Activated T-cell treated with anti-CD3 and anti-CD28 coated beads, Interleukin-2, amount 50 U/mL, for 72 hours (primary cell): Measurements from ENCODE around the gene COPZ1. TPM values are rescaled to one million over a fixed set of nuclear protein-coding genes. Genes with fewer than 3 reads are reported as not detected.
"Not testable (repeated sequence)": the region's sequence is repeated elsewhere in the genome, so short reads cannot be mapped to it uniquely, and the experiment has no call there.

Experiments used
- ATAC-seq, 2 donors: fragments of 150-1000 bp; cut with Tn5 transposase; replicated peaks in 1 of 2; 2 replicates each; pipeline ENCODE4 v1.10.0; 2021; ENCODE audit warnings: moderate library complexity in 2 of 2, mild to moderate bottlenecking in 1 of 2
- DNase-seq, 2 donors: peaks; one replicate each; pipeline ENCODE4 v3.0.0; 2021 to 2022; ENCODE audit warnings: mixed read lengths in 1 of 2
- H3K27ac Mint-ChIP-seq: one replicate; pipeline ENCODE4 v1.8.0; 2022; ENCODE audit warnings: mild to moderate bottlenecking, moderate library complexity, mixed read lengths
- H3K27me3 Mint-ChIP-seq: one replicate; pipeline ENCODE4 v1.8.0; 2022; ENCODE audit warnings: low read depth, mixed read lengths
- H3K36me3 Mint-ChIP-seq, 2 donors: one replicate each; pipeline ENCODE4 v1.8.0; 2022; ENCODE audit warnings: mixed read lengths in 2 of 2, mild to moderate bottlenecking in 1 of 2; ENCODE audit not compliant: insufficient read depth in 2 of 2
- H3K4me1 Mint-ChIP-seq: one replicate; pipeline ENCODE4 v1.8.0; 2022; ENCODE audit warnings: low read depth, mixed read lengths
- H3K4me3 Mint-ChIP-seq, 2 donors: one replicate each; pipeline ENCODE4 v1.8.0; 2022; ENCODE audit warnings: mild to moderate bottlenecking in 2 of 2, mixed read lengths in 2 of 2, moderate library complexity in 2 of 2
- H3K9me3 Mint-ChIP-seq, 2 donors: one replicate each; pipeline ENCODE4 v1.8.0; 2022; ENCODE audit warnings: mixed read lengths in 2 of 2
- total RNA-seq, 2 donors: library from RNA; stranded (reverse); gene quantifications; one replicate each; pipeline ENCODE4 v1.2.3, GENCODE V29; 2022

COPZ1 gene
- 100 to 1,000 TPM; 124 to 135 TPM for total RNA-seq

DNA sequence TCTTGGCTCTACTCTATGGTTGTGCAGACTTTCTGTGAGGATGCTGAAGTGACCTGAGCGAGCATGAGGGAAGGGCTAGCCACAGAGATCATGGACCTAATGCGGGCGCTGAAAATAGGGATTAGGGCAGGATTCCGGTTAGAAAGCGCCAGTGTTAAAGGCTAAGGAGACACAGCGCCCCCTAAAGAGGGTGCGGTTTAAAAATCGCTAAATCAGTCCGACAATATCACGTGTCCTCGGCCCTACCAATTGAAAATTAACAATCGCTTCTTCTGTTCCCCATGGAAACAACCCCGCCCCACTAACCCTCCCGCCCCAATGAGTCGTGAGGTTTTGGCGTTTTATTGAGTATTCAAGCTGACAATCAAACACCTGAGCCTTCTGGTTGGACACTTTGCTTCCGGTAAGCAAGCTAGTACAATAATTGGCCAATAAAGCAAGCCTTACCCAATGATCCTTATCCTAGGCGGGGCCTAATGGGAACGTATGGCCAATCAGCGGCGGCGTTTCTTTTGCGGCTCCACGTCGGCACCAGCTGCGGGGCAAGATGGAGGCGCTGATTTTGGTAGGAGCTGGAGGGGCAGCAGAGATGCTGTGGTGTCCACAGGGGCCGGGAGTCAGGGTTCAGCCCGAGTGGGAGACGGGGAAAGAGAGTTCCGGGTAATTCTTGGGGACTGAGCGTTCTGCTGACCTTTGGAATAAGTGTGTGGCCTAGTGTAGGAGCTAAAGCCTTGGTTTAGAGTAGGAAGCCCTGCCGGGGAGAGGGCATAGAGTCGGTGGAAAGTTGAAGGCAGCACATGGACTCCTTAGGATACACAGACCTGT is at the start of gene COPZ1:
Gene COPZ1, plus strand, starts transcription at position 515 of the 825 bp plus-strand sequence. Its CDS starts 33 bp downstream, at position 548.
- Mint-ChIP-seq H3K27ac (peak within 1 kb of the TSS; percentile 95), H3K4me1 (peaks cover 47% of the 10 kb centered on the region), H3K9me3 (no peaks in the 10 kb centered on the region), H3K27me3 (no peaks in the 10 kb centered on the region), H3K36me3 (peaks cover 0 to 3% of the 10 kb centered on the region in 2 donors), H3K4me3 (peak within 1 kb of the TSS; percentile 91 to 94)
- peak; percentile 89 to 93 for DNase-seq
- ATAC-seq = peak; percentile 98 to 99

- Mint-ChIP-seq H3K4me1 (peaks cover 72% of the 10 kb centered on the region), H3K27ac (peak overlapping the region; percentile 94), H3K36me3 (peaks cover 4 to 17% of the 10 kb centered on the region in 2 donors), H3K4me3 (peak overlapping the region in 1 of 2 donors; percentile 94), H3K9me3 (no peaks in the 10 kb centered on the region), H3K27me3 (no peaks in the 10 kb centered on the region)
- DNase-seq (no peak), ATAC-seq (no peak)
Observed at GRCh38 chr12:54276368-54276767, 48.6 kb upstream of the COPZ1 start.

GRCh38 chr12:54277823-54278276 is 47.1 kb upstream of the COPZ1 start:
- no peak overlapping the region for H3K4me3 Mint-ChIP-seq
- no peaks in the 10 kb centered on the region for H3K27me3 Mint-ChIP-seq
- ATAC-seq (no peak), DNase-seq (no peak)
- peaks cover 10 to 13% of the 10 kb centered on the region in 2 donors for H3K36me3 Mint-ChIP-seq
- H3K4me1 Mint-ChIP-seq = peaks cover 72% of the 10 kb centered on the region
- H3K9me3 Mint-ChIP-seq = no peaks in the 10 kb centered on the region
- H3K27ac Mint-ChIP-seq = no peak overlapping the region

GRCh38 chr12:54279227-54279631 is 45.7 kb upstream of the COPZ1 start:
- no peak overlapping the region for H3K4me3 Mint-ChIP-seq
- peaks cover 72% of the 10 kb centered on the region for H3K4me1 Mint-ChIP-seq
- no peaks in the 10 kb centered on the region for H3K27me3 Mint-ChIP-seq
- H3K9me3 Mint-ChIP-seq = no peaks in the 10 kb centered on the region
- H3K36me3 Mint-ChIP-seq = peaks cover 10 to 16% of the 10 kb centered on the region in 2 donors
- no peak overlapping the region for H3K27ac Mint-ChIP-seq
- no peak for ATAC-seq
- DNase-seq = no peak

DNA sequence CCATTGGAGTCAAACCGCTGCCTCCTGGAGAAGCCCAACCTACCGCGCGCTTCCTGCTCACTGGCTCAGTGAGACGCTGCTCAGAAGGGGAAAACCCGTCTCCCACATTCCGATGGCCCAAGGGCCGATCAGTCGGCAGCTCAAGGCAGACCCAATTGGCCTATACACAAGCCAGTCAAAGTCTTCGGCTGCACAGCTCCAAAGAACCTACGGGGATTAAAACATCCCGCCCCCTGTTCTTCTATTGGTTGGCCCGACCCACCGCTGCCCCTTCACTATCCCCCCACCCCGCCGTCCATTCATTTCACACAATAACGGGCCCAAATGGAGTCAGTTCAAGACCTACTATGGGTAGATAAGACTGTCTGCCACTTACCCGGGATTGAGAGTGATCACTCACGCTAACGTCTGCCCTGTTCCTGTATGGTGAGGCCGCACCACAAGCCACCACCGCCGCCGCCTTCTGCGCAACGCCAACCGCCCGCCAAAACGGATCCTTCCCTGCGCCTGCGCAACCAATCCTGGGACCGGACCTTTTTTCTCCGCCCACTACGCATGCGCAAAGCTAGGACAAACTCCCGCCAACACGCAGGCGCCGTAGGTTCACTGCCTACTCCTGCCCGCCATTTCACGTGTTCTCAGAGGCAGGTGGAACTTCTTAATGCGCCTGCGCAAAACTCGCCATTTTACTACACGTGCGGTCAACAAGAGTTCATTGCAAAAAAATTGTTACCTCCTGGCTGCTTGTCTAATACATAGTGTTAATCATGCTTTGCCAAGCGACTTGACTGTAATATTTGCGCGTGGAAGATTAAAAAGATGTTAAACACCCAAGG is 45.1 kb upstream of the COPZ1 start, which contains the start of gene CBX5:
Gene CBX5, minus strand, starts transcription at position 491 of the 836 bp plus-strand sequence. CDS start 22,472 bp downstream, outside the sequence.
- Mint-ChIP-seq H3K9me3 (no peaks in the 10 kb centered on the region), H3K4me3 (no peak within 1 kb of the TSS), H3K27me3 (no peaks in the 10 kb centered on the region), H3K27ac (no peak within 1 kb of the TSS), H3K4me1 (peaks cover 72% of the 10 kb centered on the region), H3K36me3 (peaks cover 9 to 16% of the 10 kb centered on the region in 2 donors)
- DNase-seq (peak; percentile 99), ATAC-seq (peak; percentile 77 to 78)

- H3K27me3 Mint-ChIP-seq = no peaks in the 10 kb centered on the region
- H3K27ac Mint-ChIP-seq = no peak within 1 kb of the TSS
- peak; percentile 93 to 97 for DNase-seq
- peaks cover 15 to 18% of the 10 kb centered on the region in 2 donors for H3K36me3 Mint-ChIP-seq
- no peaks in the 10 kb centered on the region for H3K9me3 Mint-ChIP-seq
- no peak within 1 kb of the TSS for H3K4me3 Mint-ChIP-seq
- H3K4me1 Mint-ChIP-seq = peaks cover 72% of the 10 kb centered on the region
- ATAC-seq = peak; percentile 82 to 83
Observed at GRCh38 chr12:54280468-54281260, 44.3 kb upstream of the COPZ1 start, which contains the start of gene HNRNPA1. HNRNPA1 (plus strand) TSS chr12:54280726; CDS start chr12:54280808, 82 bp downstream.

DNA sequence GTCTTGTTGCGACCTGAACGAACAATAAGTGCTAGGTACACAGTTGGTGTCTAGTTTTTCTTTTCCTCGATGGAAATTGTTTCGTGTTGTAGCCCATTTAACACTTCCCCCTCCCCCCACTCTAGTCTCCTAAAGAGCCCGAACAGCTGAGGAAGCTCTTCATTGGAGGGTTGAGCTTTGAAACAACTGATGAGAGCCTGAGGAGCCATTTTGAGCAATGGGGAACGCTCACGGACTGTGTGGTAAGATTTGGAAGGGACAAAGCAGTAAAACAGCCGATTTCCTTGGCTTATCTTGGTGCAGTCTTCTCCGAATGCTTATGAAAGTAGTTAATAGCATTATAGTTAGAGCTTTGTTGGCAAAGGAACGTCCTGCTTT is 43.7 kb upstream of the COPZ1 start:
- not testable (repeated sequence) for H3K9me3 Mint-ChIP-seq, ATAC-seq, H3K27me3 Mint-ChIP-seq, H3K4me3 Mint-ChIP-seq, DNase-seq, H3K27ac Mint-ChIP-seq
- Mint-ChIP-seq H3K4me1 (peaks cover 72% of the 10 kb centered on the region), H3K36me3 (peaks cover 21 to 22% of the 10 kb centered on the region in 2 donors)

DNA sequence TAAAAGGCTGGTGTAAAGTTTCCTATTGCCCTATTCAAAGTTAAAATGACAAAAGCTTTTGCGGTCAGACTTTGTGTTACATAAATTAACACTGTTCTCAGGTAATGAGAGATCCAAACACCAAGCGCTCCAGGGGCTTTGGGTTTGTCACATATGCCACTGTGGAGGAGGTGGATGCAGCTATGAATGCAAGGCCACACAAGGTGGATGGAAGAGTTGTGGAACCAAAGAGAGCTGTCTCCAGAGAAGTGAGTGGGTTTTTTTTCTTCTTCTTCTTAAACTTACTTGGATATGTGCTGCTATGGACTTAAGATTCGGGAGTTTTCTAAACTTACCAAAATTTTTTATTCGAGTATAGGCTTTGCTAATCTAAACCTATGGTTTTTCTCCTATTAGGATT is 43.2 kb upstream of the COPZ1 start:
- not testable (repeated sequence) for H3K9me3 Mint-ChIP-seq, H3K27ac Mint-ChIP-seq, DNase-seq, H3K27me3 Mint-ChIP-seq, ATAC-seq, H3K4me3 Mint-ChIP-seq
- H3K36me3 Mint-ChIP-seq = peaks cover 22 to 23% of the 10 kb centered on the region in 2 donors
- peaks cover 72% of the 10 kb centered on the region for H3K4me1 Mint-ChIP-seq

DNA sequence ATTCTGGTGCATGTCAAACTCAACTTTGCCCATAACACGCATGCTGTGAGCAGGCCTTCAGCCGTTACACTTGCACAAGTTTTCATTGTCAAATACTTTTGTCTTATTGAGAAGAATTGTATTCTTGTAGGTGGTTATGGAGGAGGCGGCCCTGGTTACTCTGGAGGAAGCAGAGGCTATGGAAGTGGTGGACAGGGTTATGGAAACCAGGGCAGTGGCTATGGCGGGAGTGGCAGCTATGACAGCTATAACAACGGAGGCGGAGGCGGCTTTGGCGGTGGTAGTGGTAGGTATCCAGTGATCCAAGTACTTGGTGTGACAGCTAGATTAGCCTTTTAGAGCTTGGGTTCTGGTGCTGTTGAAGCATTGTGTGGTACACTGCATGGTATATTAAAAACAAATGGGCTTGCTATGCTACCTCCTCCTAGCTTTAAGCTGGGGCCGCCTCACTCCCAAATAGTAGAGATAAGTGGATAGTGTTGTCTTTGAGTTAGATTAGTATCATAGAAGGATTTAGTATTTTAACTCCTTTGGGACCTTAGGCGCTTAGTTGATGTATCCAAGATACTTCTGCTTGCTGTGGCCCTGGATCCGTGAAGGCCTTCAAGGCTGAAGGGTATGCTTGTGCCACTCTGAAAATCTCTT is 41.9 kb upstream of the COPZ1 start:
- ATAC-seq (no peak), DNase-seq (peak in 1 of 2 donors; percentile 46)
- Mint-ChIP-seq H3K27me3 (no peaks in the 10 kb centered on the region), H3K9me3 (no peaks in the 10 kb centered on the region), H3K4me3 (no peak overlapping the region), H3K27ac (no peak overlapping the region), H3K36me3 (peaks cover 25 to 31% of the 10 kb centered on the region in 2 donors), H3K4me1 (peaks cover 58% of the 10 kb centered on the region)

- H3K27me3 Mint-ChIP-seq, ATAC-seq, H3K27ac Mint-ChIP-seq, H3K4me3 Mint-ChIP-seq, DNase-seq, H3K9me3 Mint-ChIP-seq: not testable (repeated sequence)
- peaks cover 24 to 25% of the 10 kb centered on the region in 2 donors for H3K36me3 Mint-ChIP-seq
- H3K4me1 Mint-ChIP-seq = peaks cover 53% of the 10 kb centered on the region
Observed at GRCh38 chr12:54284070-54284780, 40.7 kb upstream of the COPZ1 start.

GRCh38 chr12:54285150-54286041 is 39.5 kb upstream of the COPZ1 start:
- Mint-ChIP-seq H3K36me3 (peaks cover 24 to 25% of the 10 kb centered on the region in 2 donors), H3K9me3 (no peaks in the 10 kb centered on the region), H3K4me1 (peaks cover 53% of the 10 kb centered on the region), H3K27ac (no peak overlapping the region), H3K27me3 (no peaks in the 10 kb centered on the region), H3K4me3 (peak overlapping the region in 1 of 2 donors; percentile 39)
- ATAC-seq (no peak), DNase-seq (no peak)
